NCI-H187 treated with DMSO at 0.1 percent for 48 hours (cell line): ENCODE measurements around the gene DOHH.

Experiments used
- DNase-seq: peaks from one replicate; lab custom pipeline; 2025; lab: John Stamatoyannopoulos, UW

Gene DOHH

DNA sequence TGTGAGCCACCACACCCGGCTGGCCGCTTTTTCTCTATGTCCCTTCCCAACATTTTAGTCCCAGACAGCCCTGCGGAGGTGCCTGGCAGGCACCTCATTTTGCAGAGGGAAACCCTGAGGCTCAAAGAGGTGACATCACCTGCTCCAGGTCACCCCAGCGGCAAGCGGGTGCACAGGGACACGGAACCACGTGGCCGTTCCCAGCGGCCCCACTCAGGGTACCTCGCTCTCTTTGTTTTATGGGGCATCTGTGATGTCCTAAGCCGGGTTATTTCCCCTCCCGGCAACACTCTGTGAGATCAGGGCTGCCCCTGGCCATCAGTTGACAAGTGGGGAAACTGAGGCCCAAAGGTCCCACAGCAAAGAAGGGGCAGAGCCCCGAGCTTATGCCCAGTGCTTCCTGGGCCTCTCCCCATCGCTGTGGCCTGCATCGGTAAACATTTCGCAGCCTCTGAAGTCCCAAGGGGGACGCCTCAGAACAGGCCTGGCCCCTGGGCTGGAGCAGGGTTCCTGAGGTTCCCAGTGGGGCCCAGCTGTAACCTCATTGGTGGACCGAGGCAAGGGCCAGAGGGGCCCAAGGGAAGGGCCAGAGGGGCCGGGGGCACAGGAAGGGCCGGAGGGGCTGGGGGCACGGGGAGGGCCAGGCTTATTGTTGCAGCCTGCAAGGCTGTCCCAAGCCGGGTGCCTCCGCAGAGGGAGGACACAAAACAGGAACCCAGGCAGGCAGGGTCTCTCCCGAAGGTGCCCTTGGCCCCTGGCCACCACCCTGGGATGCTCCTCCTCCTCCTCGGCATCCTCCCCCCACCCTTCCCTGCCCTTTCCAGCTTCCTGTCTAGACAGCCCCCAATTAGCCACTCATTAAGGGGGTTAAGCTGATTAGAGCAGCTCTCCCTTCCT is 59.1 kb downstream of the DOHH start:
- DNase-seq, result no peak
